ENCODE measurements around the gene VPS26C. TPM values are rescaled to one million over a fixed set of nuclear protein-coding genes. Genes with fewer than 3 reads are reported as not detected.

The VPS26C gene
- polyA plus RNA-seq, 2 of the 4 experiments (the other 2 are of a cell fraction): 24.2 to 29.5 TPM

DNA sequence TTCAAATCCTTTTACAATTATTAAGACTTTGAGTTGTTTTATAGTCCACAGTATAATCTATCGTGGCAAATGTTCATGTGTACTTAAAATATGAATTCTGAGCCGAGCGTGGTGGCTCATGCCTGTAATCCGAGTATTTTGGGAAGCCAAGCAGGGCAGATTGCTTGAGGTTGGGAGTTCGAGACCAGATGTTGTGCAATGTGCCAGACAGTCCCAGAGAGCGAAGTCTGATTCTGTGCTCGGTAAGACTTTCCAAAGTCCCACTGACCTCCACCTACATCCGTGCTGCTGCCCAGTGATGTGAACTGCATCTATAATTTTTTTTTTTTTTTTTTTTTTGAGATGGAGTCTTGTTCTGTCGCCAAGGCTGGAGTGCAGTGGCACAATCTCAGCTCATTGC is 52.2 kb downstream of the VPS26C start (continued):
- TF ChIP-seq, protein P1, sequence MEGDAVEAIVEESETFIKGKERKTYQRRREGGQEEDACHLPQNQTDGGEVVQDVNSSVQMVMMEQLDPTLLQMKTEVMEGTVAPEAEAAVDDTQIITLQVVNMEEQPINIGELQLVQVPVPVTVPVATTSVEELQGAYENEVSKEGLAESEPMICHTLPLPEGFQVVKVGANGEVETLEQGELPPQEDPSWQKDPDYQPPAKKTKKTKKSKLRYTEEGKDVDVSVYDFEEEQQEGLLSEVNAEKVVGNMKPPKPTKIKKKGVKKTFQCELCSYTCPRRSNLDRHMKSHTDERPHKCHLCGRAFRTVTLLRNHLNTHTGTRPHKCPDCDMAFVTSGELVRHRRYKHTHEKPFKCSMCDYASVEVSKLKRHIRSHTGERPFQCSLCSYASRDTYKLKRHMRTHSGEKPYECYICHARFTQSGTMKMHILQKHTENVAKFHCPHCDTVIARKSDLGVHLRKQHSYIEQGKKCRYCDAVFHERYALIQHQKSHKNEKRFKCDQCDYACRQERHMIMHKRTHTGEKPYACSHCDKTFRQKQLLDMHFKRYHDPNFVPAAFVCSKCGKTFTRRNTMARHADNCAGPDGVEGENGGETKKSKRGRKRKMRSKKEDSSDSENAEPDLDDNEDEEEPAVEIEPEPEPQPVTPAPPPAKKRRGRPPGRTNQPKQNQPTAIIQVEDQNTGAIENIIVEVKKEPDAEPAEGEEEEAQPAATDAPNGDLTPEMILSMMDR (IDR thresholded peaks at IDR 0.05): no peak
- no peak for TF ChIP-seq FOSL2 (IDR thresholded peaks at IDR 0.05)
- no peak for TF ChIP-seq FOSL2 (CRISPR knock-in tag; IDR thresholded peaks at IDR 0.05)
- no peak for TF ChIP-seq ZSCAN20 (CRISPR knock-in tag; IDR thresholded peaks at IDR 0.05)
- TF ChIP-seq HOXB5 (CRISPR knock-in tag; IDR thresholded peaks at IDR 0.05): no peak
- TF ChIP-seq RCOR1 (IDR thresholded peaks at IDR 0.05; ENCODE audit: low read depth, low read length): no peak
- TF ChIP-seq BHLHE40 (IDR thresholded peaks at IDR 0.05; ENCODE audit: low read depth, low read length): no peak
- no peak for TF ChIP-seq TP53 (CRISPR knock-in tag; IDR thresholded peaks at IDR 0.05)
- no peak for TF ChIP-seq RNF2 (IDR thresholded peaks at IDR 0.05; ENCODE audit: borderline replicate concordance, low read depth)
- TF ChIP-seq PHF8 (IDR thresholded peaks at IDR 0.05; ENCODE audit: borderline replicate concordance, low read depth): no peak
- TF ChIP-seq ZC3H11A (IDR thresholded peaks at IDR 0.05): no peak
- TF ChIP-seq, protein P2, sequence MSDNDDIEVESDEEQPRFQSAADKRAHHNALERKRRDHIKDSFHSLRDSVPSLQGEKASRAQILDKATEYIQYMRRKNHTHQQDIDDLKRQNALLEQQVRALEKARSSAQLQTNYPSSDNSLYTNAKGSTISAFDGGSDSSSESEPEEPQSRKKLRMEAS (IDR thresholded peaks at IDR 0.05): no peak
- no peak for TF ChIP-seq HOXB13 (CRISPR knock-in tag; IDR thresholded peaks at IDR 0.05; ENCODE audit: low read depth)
- no peak for TF ChIP-seq GATA3 (IDR thresholded peaks at IDR 0.05; ENCODE audit: borderline replicate concordance)

DNA sequence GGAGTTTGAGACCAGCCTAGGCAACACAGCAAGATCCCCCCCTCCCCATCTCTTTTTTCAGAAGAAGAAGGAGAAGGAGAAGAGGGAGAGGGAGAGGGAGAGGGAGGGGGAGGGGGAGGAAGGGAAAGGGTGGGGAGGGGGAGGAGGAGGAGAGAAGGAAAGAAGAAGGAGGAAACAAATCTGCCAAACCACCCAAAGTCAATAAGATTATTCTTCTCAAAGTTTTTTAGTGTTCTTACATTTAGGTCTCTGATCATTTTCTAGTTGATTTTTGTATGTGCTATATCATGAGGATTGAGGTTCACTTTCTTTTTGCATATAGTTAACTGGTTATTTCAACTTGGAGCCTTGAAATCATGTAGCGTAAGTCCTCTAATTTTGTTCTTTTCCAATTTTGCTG is 56.3 kb downstream of the VPS26C start:
- FAIRE-seq: no peak
- no peak for DNase-seq (ENCODE audit: low read depth in 1 of 2, low spot score in 1 of 2)
- TF ChIP-seq, protein P3, sequence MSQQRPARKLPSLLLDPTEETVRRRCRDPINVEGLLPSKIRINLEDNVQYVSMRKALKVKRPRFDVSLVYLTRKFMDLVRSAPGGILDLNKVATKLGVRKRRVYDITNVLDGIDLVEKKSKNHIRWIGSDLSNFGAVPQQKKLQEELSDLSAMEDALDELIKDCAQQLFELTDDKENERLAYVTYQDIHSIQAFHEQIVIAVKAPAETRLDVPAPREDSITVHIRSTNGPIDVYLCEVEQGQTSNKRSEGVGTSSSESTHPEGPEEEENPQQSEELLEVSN (IDR thresholded peaks at IDR 0.05; ENCODE audit: borderline replicate concordance, low read depth): no peak
- TF ChIP-seq ESRRA (IDR thresholded peaks at IDR 0.05; ENCODE audit: borderline replicate concordance, low read length) (no peak), HDAC2 (IDR thresholded peaks at IDR 0.05) (no peak), MAFK (IDR thresholded peaks at IDR 0.05; ENCODE audit: partially characterized antibody) (no peak), ZC3H11A (IDR thresholded peaks at IDR 0.05) (no peak), PHF8 (IDR thresholded peaks at IDR 0.05; ENCODE audit: borderline replicate concordance, low read depth) (no peak), CEBPB (IDR thresholded peaks at IDR 0.05) (no peak), RARB (CRISPR knock-in tag; IDR thresholded peaks at IDR 0.05) (no peak)
- TF ChIP-seq, protein P2 (IDR thresholded peaks at IDR 0.05): no peak
- Histone ChIP-seq H3K4me1 (no peaks in the 10 kb centered on the region), H3K4me3 (no peak overlapping the region), H3K4me2 (no peak overlapping the region), H3K9me3 (no peaks in the 10 kb centered on the region), H3K27ac (no peak overlapping the region)
- 91% methylated on average over 1 of the region's 1 CpG for WGBS (ENCODE audit: missing lambda C conversion rate)
- ChIA-PET POLR2A (no interaction called here), CTCF (no interaction called here)
- ATAC-seq: no peak

DNA sequence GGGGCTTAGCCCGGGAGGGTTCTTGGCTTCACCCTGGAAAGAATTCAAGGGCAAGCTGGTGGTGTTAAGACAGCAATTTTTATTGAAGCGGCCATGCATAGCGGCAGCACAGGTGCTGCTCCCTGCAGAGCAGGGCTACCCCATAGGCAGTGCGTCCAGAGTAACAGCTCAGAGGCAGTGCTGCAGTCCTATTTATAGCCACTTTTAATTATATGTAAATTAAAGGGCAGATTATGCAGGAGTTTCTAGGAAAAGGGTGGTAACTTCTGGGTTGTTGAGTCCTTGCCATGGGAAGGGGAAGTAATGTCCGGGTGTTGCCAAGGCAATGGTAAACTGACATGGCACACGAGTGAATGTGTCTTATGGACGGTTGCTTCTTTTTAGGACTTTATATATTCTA is 57.0 kb downstream of the VPS26C start:
- Histone ChIP-seq H3K4me1 (no peaks in the 10 kb centered on the region), H3K4me3 (no peak overlapping the region), H3K27ac (no peak overlapping the region), H3K4me2 (no peak overlapping the region), H3K9me3 (no peaks in the 10 kb centered on the region)
- WGBS (ENCODE audit: missing lambda C conversion rate): 75% methylated on average over 6 of the region's 7 CpGs
- ATAC-seq (no peak), FAIRE-seq (no peak), DNase-seq (ENCODE audit: low read depth in 1 of 2, low spot score in 1 of 2) (no peak)
- CTCF ChIA-PET: no interaction called here
- POLR2A ChIA-PET: no interaction called here
- no peak for TF ChIP-seq HOXB5 (CRISPR knock-in tag; IDR thresholded peaks at IDR 0.05)
- TF ChIP-seq KDM1A (IDR thresholded peaks at IDR 0.05; ENCODE audit: low read depth): no peak
- TF ChIP-seq POLR2AphosphoS2 (conservative IDR thresholded peaks at IDR 0.05; ENCODE audit: low read length): no peak
- TF ChIP-seq NR3C1 (IDR thresholded peaks at IDR 0.05): no peak
- TF ChIP-seq, protein P4, sequence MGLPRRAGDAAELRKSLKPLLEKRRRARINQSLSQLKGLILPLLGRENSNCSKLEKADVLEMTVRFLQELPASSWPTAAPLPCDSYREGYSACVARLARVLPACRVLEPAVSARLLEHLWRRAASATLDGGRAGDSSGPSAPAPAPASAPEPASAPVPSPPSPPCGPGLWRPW (IDR thresholded peaks at IDR 0.05): no peak
- TF ChIP-seq, protein P5, sequence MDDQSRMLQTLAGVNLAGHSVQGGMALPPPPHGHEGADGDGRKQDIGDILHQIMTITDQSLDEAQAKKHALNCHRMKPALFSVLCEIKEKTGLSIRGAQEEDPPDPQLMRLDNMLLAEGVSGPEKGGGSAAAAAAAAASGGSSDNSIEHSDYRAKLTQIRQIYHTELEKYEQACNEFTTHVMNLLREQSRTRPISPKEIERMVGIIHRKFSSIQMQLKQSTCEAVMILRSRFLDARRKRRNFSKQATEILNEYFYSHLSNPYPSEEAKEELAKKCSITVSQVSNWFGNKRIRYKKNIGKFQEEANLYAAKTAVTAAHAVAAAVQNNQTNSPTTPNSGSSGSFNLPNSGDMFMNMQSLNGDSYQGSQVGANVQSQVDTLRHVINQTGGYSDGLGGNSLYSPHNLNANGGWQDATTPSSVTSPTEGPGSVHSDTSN (IDR thresholded peaks at IDR 0.05): no peak
- TF ChIP-seq, protein P1 (IDR thresholded peaks at IDR 0.05): no peak
- no peak for TF ChIP-seq EP300 (IDR thresholded peaks at IDR 0.05)
- TF ChIP-seq, protein P6, sequence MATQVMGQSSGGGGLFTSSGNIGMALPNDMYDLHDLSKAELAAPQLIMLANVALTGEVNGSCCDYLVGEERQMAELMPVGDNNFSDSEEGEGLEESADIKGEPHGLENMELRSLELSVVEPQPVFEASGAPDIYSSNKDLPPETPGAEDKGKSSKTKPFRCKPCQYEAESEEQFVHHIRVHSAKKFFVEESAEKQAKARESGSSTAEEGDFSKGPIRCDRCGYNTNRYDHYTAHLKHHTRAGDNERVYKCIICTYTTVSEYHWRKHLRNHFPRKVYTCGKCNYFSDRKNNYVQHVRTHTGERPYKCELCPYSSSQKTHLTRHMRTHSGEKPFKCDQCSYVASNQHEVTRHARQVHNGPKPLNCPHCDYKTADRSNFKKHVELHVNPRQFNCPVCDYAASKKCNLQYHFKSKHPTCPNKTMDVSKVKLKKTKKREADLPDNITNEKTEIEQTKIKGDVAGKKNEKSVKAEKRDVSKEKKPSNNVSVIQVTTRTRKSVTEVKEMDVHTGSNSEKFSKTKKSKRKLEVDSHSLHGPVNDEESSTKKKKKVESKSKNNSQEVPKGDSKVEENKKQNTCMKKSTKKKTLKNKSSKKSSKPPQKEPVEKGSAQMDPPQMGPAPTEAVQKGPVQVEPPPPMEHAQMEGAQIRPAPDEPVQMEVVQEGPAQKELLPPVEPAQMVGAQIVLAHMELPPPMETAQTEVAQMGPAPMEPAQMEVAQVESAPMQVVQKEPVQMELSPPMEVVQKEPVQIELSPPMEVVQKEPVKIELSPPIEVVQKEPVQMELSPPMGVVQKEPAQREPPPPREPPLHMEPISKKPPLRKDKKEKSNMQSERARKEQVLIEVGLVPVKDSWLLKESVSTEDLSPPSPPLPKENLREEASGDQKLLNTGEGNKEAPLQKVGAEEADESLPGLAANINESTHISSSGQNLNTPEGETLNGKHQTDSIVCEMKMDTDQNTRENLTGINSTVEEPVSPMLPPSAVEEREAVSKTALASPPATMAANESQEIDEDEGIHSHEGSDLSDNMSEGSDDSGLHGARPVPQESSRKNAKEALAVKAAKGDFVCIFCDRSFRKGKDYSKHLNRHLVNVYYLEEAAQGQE (IDR thresholded peaks at IDR 0.05): no peak
- TF ChIP-seq HDAC2 (IDR thresholded peaks at IDR 0.05): no peak
- TF ChIP-seq KDM5A (IDR thresholded peaks at IDR 0.05): no peak
